Osteoblast (primary cell): ENCODE measurements around the gene MSGN1. TPM values are rescaled to one million over a fixed set of nuclear protein-coding genes. Genes with fewer than 3 reads are reported as not detected.

Experiments used
- DNase-seq: peaks from one replicate; pipeline ENCODE4 v3.0.0; 2011; ENCODE audit warnings: low spot score, mixed read lengths; ENCODE audit not compliant: insufficient read length; ENCODE audit errors: missing footprints
- H2AFZ ChIP-seq: 2 replicates; pipeline ENCODE4 v1.6.0; 2011; ENCODE audit warnings: mild to moderate bottlenecking, low read length
- H3K27ac ChIP-seq: 2 replicates; pipeline ENCODE4 v1.5.1; 2011; ENCODE audit warnings: mild to moderate bottlenecking, low read depth, low read length, moderate library complexity
- H3K27me3 ChIP-seq: 2 replicates; pipeline ENCODE4 v1.6.0; 2012; ENCODE audit warnings: mild to moderate bottlenecking, control low read depth, inconsistent platforms, low read length, moderate library complexity; ENCODE audit not compliant: insufficient read depth
- H3K36me3 ChIP-seq: 2 replicates; pipeline ENCODE4 v1.5.1; 2011; ENCODE audit warnings: mild to moderate bottlenecking, low read length, control low read depth, moderate library complexity; ENCODE audit not compliant: insufficient read depth
- H3K4me1 ChIP-seq: 2 replicates; pipeline ENCODE4 v1.5.1; 2011; ENCODE audit warnings: mild to moderate bottlenecking, low read length, control low read depth, moderate library complexity; ENCODE audit not compliant: insufficient read depth
- H3K4me2 ChIP-seq: 2 replicates; pipeline ENCODE4 v1.6.0; 2011; ENCODE audit warnings: mild to moderate bottlenecking, low read length; ENCODE audit not compliant: insufficient read depth
- H3K4me3 ChIP-seq: fragments of 200-600 bp; sonication (generic); 3 replicates; pipeline ENCODE4 v1.5.1; 2012; ENCODE audit warnings: mild to moderate bottlenecking, low read length, inconsistent platforms; ENCODE audit not compliant: insufficient read depth
- H3K79me2 ChIP-seq: 2 replicates; pipeline ENCODE4 v1.6.0; 2012; ENCODE audit warnings: mild to moderate bottlenecking, low read length, control low read depth, inconsistent platforms; ENCODE audit not compliant: insufficient read depth
- H3K9me3 ChIP-seq: 2 replicates; pipeline ENCODE4 v1.5.1; 2011; ENCODE audit warnings: low read depth, low read length, control low read depth
- H4K20me1 ChIP-seq: 2 replicates; pipeline ENCODE4 v1.6.0; 2012; ENCODE audit warnings: mild to moderate bottlenecking, low read length, control low read depth; ENCODE audit not compliant: insufficient read depth
- total RNA-seq: library from RNA; depleted of rRNA; stranded (reverse); fragments of >200 nt; gene quantifications from 2 replicates; pipeline ENCODE4 v1.2.3, GENCODE V29; 2012
- TF ChIP-seq, protein P1 (sequence below): IDR thresholded peaks from 2 replicates; pipeline ENCODE4 v1.5.1; 2011; ENCODE audit warnings: mild to moderate bottlenecking, low read depth, low read length, moderate library complexity; ENCODE audit errors: extremely low read depth

MSGN1 gene
- total RNA-seq, 1 donor: not detected

DNA sequence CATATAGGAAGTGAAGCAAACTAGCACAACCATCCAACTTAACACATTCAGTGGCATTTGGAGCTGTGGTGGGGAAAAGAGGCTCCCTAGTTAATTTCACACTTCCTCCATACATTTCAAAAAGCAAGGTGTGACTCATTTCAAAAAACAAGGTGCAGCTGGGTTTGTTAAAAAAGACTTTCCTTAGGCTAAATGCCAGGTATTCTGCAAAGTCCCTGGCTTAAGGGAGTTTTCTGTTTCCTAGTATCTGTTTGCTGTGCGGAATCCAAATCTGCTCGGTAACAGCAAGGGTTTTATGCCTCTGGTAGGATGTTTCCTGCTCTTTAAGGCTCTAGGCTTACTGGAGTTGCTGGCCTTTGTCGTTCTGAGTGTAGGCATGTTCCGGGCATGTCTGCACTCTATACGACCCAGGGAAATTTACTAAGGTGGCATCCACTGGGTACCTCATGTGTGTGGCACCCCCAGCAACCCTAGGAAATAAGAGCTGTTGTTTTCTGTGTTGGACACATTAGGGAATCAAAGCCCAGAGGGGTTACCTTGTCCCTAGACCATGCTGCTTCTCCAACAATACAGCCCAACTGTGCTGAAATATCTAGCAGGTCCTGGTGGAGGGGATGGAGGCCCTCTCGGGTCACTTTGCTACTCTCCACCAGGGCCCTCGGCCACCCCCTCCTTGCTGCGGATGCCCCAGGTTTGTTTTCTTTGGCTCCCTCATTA lies 634 bp upstream of the MSGN1 start:
- Histone ChIP-seq H3K9me3 (no peaks in the 10 kb centered on the region), H2AFZ (no peak overlapping the region), H3K79me2 (no peaks in the 10 kb centered on the region), H3K27me3 (no peaks in the 10 kb centered on the region), H4K20me1 (no peaks in the 10 kb centered on the region), H3K4me3 (no peak overlapping the region), H3K4me1 (peaks cover 18% of the 10 kb centered on the region), H3K36me3 (no peaks in the 10 kb centered on the region), H3K4me2 (no peak overlapping the region), H3K27ac (no peak overlapping the region)
- TF ChIP-seq, protein P1, sequence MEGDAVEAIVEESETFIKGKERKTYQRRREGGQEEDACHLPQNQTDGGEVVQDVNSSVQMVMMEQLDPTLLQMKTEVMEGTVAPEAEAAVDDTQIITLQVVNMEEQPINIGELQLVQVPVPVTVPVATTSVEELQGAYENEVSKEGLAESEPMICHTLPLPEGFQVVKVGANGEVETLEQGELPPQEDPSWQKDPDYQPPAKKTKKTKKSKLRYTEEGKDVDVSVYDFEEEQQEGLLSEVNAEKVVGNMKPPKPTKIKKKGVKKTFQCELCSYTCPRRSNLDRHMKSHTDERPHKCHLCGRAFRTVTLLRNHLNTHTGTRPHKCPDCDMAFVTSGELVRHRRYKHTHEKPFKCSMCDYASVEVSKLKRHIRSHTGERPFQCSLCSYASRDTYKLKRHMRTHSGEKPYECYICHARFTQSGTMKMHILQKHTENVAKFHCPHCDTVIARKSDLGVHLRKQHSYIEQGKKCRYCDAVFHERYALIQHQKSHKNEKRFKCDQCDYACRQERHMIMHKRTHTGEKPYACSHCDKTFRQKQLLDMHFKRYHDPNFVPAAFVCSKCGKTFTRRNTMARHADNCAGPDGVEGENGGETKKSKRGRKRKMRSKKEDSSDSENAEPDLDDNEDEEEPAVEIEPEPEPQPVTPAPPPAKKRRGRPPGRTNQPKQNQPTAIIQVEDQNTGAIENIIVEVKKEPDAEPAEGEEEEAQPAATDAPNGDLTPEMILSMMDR: no peak
- DNase-seq: no peak

DNA sequence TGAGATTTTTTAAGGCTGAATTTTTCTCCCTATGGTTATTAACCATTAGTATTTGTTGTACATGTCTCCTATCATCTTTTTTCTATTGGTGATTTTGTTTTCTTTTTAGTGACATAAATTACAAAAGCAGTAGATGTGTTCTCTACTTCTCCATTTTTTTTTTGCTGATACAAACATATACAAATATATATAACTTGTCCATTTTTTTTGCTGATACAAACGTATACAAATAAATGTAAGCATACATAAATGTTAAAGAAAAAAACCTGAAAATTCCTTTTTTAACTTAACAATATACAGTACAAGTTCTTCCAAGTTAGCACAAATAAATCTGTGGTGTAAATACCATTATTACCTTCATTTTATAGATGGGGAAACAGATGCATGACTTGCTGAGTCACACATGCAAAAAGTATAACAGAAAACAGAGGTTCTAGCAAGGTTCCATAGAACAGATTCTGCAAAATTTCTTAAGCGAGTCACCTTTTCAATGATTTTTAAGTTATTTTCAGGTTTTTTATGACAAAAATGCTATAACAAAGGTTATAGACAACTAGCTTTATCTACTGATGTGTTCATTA lies 2.1 kb downstream of the MSGN1 start:
- Histone ChIP-seq H3K4me2 (no peak overlapping the region), H3K9me3 (no peaks in the 10 kb centered on the region), H4K20me1 (no peaks in the 10 kb centered on the region), H3K79me2 (no peaks in the 10 kb centered on the region), H3K4me3 (no peak overlapping the region), H3K4me1 (peaks cover 9% of the 10 kb centered on the region), H3K27ac (no peak overlapping the region), H3K36me3 (no peaks in the 10 kb centered on the region), H3K27me3 (no peaks in the 10 kb centered on the region), H2AFZ (no peak overlapping the region)
- no peak for DNase-seq
- TF ChIP-seq, protein P1: no peak

DNA sequence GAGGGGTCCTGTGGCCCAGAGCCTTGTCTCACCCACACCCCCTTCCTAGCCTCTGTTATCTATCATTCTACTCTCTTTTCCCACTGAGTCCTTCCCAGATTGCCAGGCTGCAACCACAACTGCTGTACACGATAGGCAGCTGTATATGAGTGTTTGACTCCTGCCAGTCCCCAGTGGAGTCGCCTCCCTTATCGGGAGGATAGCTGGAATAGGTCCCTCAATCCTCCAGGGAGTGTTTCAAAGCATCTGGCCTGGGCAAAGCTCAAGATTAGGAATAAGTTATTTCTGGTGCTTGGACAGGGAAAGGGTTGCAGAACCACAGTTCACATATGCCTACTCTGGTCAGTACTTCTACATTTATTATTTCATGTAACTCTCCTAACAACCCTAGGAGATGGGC lies 4.8 kb downstream of the MSGN1 start:
- no peaks in the 10 kb centered on the region for H3K9me3 ChIP-seq
- H3K36me3 ChIP-seq: no peaks in the 10 kb centered on the region
- no peak overlapping the region for H3K27ac ChIP-seq
- H2AFZ ChIP-seq: no peak overlapping the region
- TF ChIP-seq, protein P1: no peak
- no peak overlapping the region for H3K4me3 ChIP-seq
- H4K20me1 ChIP-seq: no peaks in the 10 kb centered on the region
- H3K4me1 ChIP-seq: no peaks in the 10 kb centered on the region
- H3K4me2 ChIP-seq: no peak overlapping the region
- H3K79me2 ChIP-seq: no peaks in the 10 kb centered on the region
- no peak for DNase-seq
- no peaks in the 10 kb centered on the region for H3K27me3 ChIP-seq
